ENCODE results near the gene FMOD.

FMOD gene

GRCh38 chr1:203353486-203353885 is 2.6 kb upstream of the FMOD start:
- Histone ChIP-seq H3K4me1 (peaks cover 0 to 15% (median 11%) of the 10 kb centered on the region in 10 experiments; a peak in 18 of 20 replicates), H3K9ac (no peak overlapping the region), H3K9me3 (replicated peaks in 1 of 11) (peaks cover 0 to 25% (median 13%) of the 10 kb centered on the region in 11 experiments; a peak in 14 of 22 replicates), H3K27me3 (no peaks in the 10 kb centered on the region; a peak in 1 of 22 replicates), H3K27ac (no peak overlapping the region), H3K36me3 (no peaks in the 10 kb centered on the region), H4K20me1 (no peaks in the 10 kb centered on the region), H3K4me3 (no peak overlapping the region), H3K4me2 (no peak overlapping the region)
- no peak for TF ChIP-seq Cebpa-rat (IDR thresholded peaks at IDR 0.05)

- TF ChIP-seq Cebpa-rat (IDR thresholded peaks at IDR 0.05) = no peak
- Histone ChIP-seq H3K4me2 (peak overlapping the region in 2 of 11 experiments; percentile 48 to 61; a peak in 3 of 22 replicates), H3K4me1 (peaks cover 0 to 29% (median 22%) of the 10 kb centered on the region in 10 experiments)
Observed at GRCh38 chr1:203349773-203350524, 973 bp downstream of the FMOD start.

GRCh38 chr1:203349166-203349565 is 1.8 kb downstream of the FMOD start:
- Histone ChIP-seq H3K27ac (no peak overlapping the region), H3K4me1 (peaks cover 0 to 29% (median 22%) of the 10 kb centered on the region in 10 experiments), H3K4me2 (no peak overlapping the region; a peak in 1 of 22 replicates), H3K4me3 (no peak overlapping the region), H3K27me3 (peaks cover 0 to 5% (median 0%) of the 10 kb centered on the region in 11 experiments; a peak in 3 of 22 replicates), H3K36me3 (no peaks in the 10 kb centered on the region), H3K9ac (no peak overlapping the region), H3K9me3 (replicated peaks in 1 of 11) (no peaks in the 10 kb centered on the region), H4K20me1 (no peaks in the 10 kb centered on the region)
- TF ChIP-seq Cebpa-rat (IDR thresholded peaks at IDR 0.05) = no peak

More at GRCh38 chr1:203349773-203350524, 973 bp downstream of the FMOD start:
- H3K9ac ChIP-seq = no peak overlapping the region
- H3K36me3 ChIP-seq = no peaks in the 10 kb centered on the region
- H4K20me1 ChIP-seq = no peaks in the 10 kb centered on the region
- no peak overlapping the region for H3K4me3 ChIP-seq
- no peaks in the 10 kb centered on the region for H3K9me3 ChIP-seq (replicated peaks in 1 of 11)
- H3K27me3 ChIP-seq = no peaks in the 10 kb centered on the region; a peak in 1 of 22 replicates
- no peak overlapping the region for H3K27ac ChIP-seq

- Histone ChIP-seq H3K9ac (no peak overlapping the region), H3K4me3 (no peak overlapping the region), H3K4me2 (peak overlapping the region; percentile 1 to 62 (median 48); a peak in 15 of 22 replicates), H3K36me3 (no peaks in the 10 kb centered on the region), H3K27ac (no peak overlapping the region), H3K4me1 (peaks cover 9 to 41% (median 28%) of the 10 kb centered on the region in 10 experiments), H4K20me1 (no peaks in the 10 kb centered on the region), H3K9me3 (replicated peaks in 1 of 11) (no peaks in the 10 kb centered on the region), H3K27me3 (peaks cover 6 to 20% (median 14%) of the 10 kb centered on the region in 11 experiments)
- no peak for TF ChIP-seq Cebpa-rat (IDR thresholded peaks at IDR 0.05)
Observed at GRCh38 chr1:203346769-203347102, 4.2 kb downstream of the FMOD start.

- peak overlapping the region in 2 of 11 experiments; percentile 9 to 12; a peak in 1 of 22 replicates for H3K27ac ChIP-seq
- H3K9me3 ChIP-seq (replicated peaks in 1 of 11) = no peaks in the 10 kb centered on the region
- no peaks in the 10 kb centered on the region for H4K20me1 ChIP-seq
- H3K4me3 ChIP-seq = no peak overlapping the region
- peaks cover 9 to 41% (median 25%) of the 10 kb centered on the region in 10 experiments for H3K4me1 ChIP-seq
- H3K4me2 ChIP-seq = peak overlapping the region; percentile 1 to 62 (median 48); a peak in 17 of 22 replicates
- no peak for TF ChIP-seq Cebpa-rat (IDR thresholded peaks at IDR 0.05)
- peaks cover 11 to 26% (median 19%) of the 10 kb centered on the region in 11 experiments for H3K27me3 ChIP-seq
- H3K36me3 ChIP-seq = no peaks in the 10 kb centered on the region
- no peak overlapping the region; a peak in 1 of 22 replicates for H3K9ac ChIP-seq
Observed at GRCh38 chr1:203346060-203346768, 4.7 kb downstream of the FMOD start.

- H3K36me3 ChIP-seq = no peaks in the 10 kb centered on the region
- H4K20me1 ChIP-seq = no peaks in the 10 kb centered on the region; a peak in 1 of 22 replicates
- no peak overlapping the region for H3K9ac ChIP-seq
- H3K27me3 ChIP-seq = peaks cover 23 to 38% (median 31%) of the 10 kb centered on the region in 11 experiments
- H3K4me1 ChIP-seq = peaks cover 18 to 42% (median 23%) of the 10 kb centered on the region in 10 experiments; a peak in 18 of 20 replicates
- no peak for TF ChIP-seq Cebpa-rat (IDR thresholded peaks at IDR 0.05)
- H3K9me3 ChIP-seq (replicated peaks in 1 of 11) = no peaks in the 10 kb centered on the region
- no peak overlapping the region for H3K27ac ChIP-seq
- H3K4me3 ChIP-seq = no peak overlapping the region
- no peak overlapping the region for H3K4me2 ChIP-seq
Observed at GRCh38 chr1:203343956-203344754, 6.8 kb downstream of the FMOD start.

GRCh38 chr1:203342192-203342940 is 8.6 kb downstream of the FMOD start:
- H3K4me2 ChIP-seq = peak overlapping the region; percentile 48 to 81 (median 71)
- H3K27ac ChIP-seq = no peak overlapping the region
- peaks cover 23 to 38% (median 31%) of the 10 kb centered on the region in 11 experiments for H3K27me3 ChIP-seq
- no peaks in the 10 kb centered on the region; a peak in 1 of 22 replicates for H4K20me1 ChIP-seq
- peak overlapping the region in 4 of 10 experiments; percentile 15 to 45 (median 20); a peak in 3 of 20 replicates for H3K4me3 ChIP-seq
- H3K9me3 ChIP-seq (replicated peaks in 1 of 11) = no peaks in the 10 kb centered on the region
- no peaks in the 10 kb centered on the region for H3K36me3 ChIP-seq
- peaks cover 30 to 52% (median 37%) of the 10 kb centered on the region in 10 experiments for H3K4me1 ChIP-seq
- no peak for TF ChIP-seq Cebpa-rat (IDR thresholded peaks at IDR 0.05)
- no peak overlapping the region; a peak in 1 of 22 replicates for H3K9ac ChIP-seq
